ENCODE measurements around the gene LMBR1.

- TF ChIP-seq CTCF (conservative IDR thresholded peaks at IDR 0.05 in 1 of 2, IDR thresholded peaks at IDR 0.05 in 1 of 2; ENCODE audit: low read depth in 1 of 2, low read length in 2 of 2) (no peak), EZH2 (IDR thresholded peaks at IDR 0.05; ENCODE audit: low read length, missing control alignments) (no peak)
Measured at GRCh38 chr7:156811706-156812105, 81.3 kb downstream of the LMBR1 start.

Measured in fibroblast of lung (primary cell).